Activated CD4-positive, alpha-beta T cell treated with anti-CD3 and anti-CD28 coated beads, Interleukin-2, amount 50 U/mL, for 48 hours (primary cell): Measurements from ENCODE around the gene PATL2.
"Not testable (repeated sequence)": the region's sequence is repeated elsewhere in the genome, so short reads cannot be mapped to it uniquely, and the experiment has no call there.

Experiments used
- DNase-seq, 2 experiments: peaks; one replicate each; pipeline ENCODE4 v3.0.0-alpha.2; 2020

The PATL2 gene

DNA sequence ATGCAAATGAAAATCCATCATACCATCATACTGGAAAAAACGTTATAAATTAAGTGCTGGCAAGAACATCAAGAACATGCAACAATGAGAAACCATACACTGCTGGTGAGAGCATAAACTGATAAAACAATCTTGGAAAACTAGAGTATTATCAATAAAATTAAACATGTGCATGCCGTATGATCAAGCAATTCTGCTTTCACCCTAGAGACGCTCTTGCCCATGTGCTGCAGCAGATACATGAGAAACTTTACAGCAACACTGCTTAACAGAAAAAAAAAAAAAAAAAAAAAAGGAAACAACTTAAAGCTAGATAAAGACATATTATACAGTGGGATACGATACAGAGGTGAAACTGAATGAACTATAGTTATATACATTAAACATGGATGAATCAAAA is 69.5 kb downstream of the PATL2 start:
- DNase-seq: no peak

DNA sequence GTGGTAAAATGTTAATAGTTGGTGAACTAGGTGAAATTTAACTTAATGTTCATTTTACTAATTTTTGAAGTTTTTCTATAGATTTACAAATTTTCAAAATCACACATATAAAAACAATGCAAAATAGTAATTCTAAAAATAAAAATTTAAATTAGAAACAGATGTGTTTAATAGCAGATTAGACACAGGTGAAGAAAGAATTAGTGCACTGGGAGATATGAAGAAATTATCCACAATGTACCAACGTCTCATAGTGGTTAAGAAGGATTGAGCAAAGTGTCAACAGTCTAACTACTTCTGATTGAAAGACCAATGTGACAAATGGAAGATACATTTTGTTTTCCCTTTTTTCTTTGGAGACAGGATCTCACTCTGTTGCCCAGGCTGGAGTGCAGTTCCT is 74.1 kb downstream of the PATL2 start:
- no peak for DNase-seq

DNA sequence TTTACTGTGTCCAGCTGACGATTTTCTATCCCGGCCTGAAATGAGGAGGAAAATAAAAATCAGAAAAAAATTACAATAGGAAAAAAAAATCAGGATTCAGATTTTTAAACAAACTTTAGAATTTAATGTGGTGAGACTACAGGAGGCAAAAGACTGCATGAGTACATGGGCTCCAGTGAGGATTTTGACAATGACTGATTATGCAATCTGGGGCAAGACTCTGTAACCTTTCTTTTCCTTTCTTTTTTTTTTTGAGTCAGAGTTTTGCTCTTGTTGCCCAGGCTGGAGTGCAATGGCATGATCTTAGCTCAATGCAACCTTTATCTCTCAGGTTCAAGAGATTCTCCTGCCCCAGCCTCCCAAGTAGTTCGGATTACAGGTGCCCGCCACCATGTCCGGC is 77.5 kb downstream of the PATL2 start:
- DNase-seq: no peak

DNA sequence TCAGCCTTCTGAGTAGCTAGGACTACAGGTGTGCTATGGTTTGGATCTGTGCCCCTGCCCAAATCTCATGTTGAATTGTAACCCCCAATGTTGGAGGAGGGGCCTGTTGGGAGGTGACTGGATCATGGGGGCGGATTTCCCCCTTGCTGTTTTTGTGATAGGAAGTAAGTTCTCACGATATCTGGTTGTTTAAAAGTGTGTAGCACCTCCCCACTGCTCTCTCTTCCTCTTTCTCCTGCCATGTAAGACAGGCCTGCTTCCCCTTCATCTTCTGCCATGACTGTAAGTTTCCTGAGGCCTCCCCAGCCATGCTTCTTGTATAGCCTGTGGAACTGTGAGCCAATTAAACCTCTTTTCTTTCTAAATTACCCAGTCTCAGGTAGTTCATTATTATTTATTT is 85.8 kb downstream of the PATL2 start:
- DNase-seq: not testable (repeated sequence)

DNA sequence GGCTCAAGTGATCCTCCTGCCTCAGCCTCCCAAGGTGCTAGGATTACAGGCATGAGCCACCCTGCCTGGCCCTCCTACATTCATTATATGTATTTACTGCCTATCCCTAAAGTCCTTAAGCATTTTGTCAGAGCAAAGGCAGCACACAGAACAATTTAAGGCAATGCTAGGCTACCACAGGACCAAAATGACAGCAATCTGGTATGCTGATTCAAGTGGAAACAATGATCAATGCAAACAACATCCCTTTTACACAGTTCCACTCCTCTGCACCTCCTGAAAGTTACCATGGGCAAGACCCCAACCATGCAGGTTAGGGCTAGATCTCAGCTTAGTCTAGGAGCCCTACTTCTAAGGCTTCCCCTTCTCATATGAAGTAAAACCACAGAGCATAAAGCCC is 87.9 kb downstream of the PATL2 start:
- DNase-seq: no peak

DNA sequence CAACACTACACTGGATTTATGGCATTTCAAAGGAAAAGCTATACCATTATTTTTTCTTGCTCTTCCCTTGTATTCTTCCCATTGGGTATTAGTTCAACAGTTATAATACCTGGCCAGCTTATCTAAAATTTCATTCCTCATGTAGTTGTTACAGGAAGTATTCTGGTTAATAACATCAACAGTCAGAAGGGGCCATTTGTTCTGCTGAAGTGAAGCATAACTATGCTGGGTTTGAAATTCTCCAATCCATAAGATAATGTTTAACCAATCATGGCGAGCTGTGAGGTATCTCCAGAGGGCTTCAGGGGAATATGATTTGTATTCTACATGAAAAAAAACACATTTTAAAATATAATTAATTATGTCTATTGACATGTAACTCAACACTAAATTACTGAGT is 91.0 kb downstream of the PATL2 start:
- no peak for DNase-seq

DNA sequence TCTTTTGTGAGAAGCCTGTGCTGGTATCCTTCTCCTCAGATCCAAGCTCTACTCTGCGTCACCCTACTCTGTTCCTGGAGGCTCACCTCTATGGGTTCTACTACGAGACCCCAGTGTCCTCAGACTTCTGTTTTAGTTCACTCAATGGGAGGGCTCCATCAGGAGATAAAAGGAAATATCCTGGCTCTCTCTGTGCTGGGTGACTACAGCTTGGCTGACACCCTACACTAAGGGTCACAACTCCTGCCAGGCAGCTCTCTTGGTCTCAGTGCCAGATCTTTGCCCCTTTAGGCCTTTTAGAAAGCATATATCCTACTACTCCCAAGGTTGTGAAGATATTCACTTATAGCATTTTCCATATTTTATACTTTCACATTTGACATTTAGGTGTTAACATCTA is 94.1 kb downstream of the PATL2 start:
- DNase-seq: no peak
